IPS DF 6.9 (cell line): ENCODE results near the gene SP7.
A peak's percentile ranks its signal among the peaks of the same experiment; 100 is the strongest.
"Not testable (repeated sequence)": the region's sequence is repeated elsewhere in the genome, so short reads cannot be mapped to it uniquely, and the experiment has no call there.

Source experiments
- DNase-seq: peaks from one replicate; pipeline ENCODE4 v3.0.0-alpha.2; 2013; ENCODE audit warnings: low read depth, low spot score
- H3K27ac ChIP-seq: one replicate; pipeline ENCODE4 v1.5.1; 2013; ENCODE audit warnings: low read length, control low read depth
- H3K27me3 ChIP-seq: 2 replicates; pipeline ENCODE4 v1.6.1; 2013; ENCODE audit warnings: mild to moderate bottlenecking, low read length; ENCODE audit not compliant: control insufficient read depth, insufficient read depth
- H3K36me3 ChIP-seq: 2 replicates; pipeline ENCODE4 v1.6.1; 2013; ENCODE audit warnings: low read length; ENCODE audit not compliant: control insufficient read depth, insufficient read depth
- H3K4me1 ChIP-seq: 2 replicates; pipeline ENCODE4 v1.6.1; 2013; ENCODE audit warnings: low read length; ENCODE audit not compliant: control insufficient read depth, insufficient read depth
- H3K4me3 ChIP-seq: 2 replicates; pipeline ENCODE4 v1.5.1; 2013; ENCODE audit warnings: mild to moderate bottlenecking, low read length
- H3K9me3 ChIP-seq: 2 replicates; pipeline ENCODE4 v1.6.1; 2013; ENCODE audit warnings: low read length, inconsistent platforms; ENCODE audit not compliant: control insufficient read depth, insufficient read depth
- WGBS: extraction: QIAGEN DNeasy Blood & Tissue Kit; methylation state at CpG from one replicate; pipeline ENCODE4 v1.1.7; 2013; ENCODE audit warnings: mixed read lengths, missing lambda C conversion rate; ENCODE audit not compliant: insufficient read length, insufficient coverage; 5-methylcytosine and 5-hydroxymethylcytosine counted together

Gene SP7

DNA sequence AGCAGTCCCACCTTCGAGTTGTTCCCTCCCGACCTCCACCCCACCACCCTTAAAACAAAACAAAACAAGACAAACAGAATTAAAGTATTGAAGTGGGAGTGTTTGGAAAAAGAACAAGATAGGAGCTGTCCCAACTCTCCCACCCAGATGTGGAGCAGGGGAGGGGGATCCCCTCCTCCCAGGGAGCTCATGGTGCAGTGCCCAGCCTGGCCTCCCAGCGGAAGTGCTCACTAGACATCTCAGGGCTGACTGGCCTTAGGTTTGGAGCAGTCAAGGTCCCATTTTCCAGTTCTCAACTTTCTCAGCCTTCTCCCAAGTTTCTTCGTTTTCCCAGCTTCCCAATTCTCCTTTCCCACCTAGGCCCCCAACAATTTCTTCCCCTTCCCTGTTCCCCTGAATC, 2.9 kb downstream of the SP7 start:
- no peak overlapping the region for H3K27ac ChIP-seq
- no peaks in the 10 kb centered on the region for H3K9me3 ChIP-seq
- no CpG with 5 or more reads among the region's 4 CpGs for WGBS
- H3K27me3 ChIP-seq, result no peaks in the 10 kb centered on the region
- H3K4me1 ChIP-seq, result no peaks in the 10 kb centered on the region
- DNase-seq, result no peak
- no peaks in the 10 kb centered on the region for H3K36me3 ChIP-seq
- no peak overlapping the region for H3K4me3 ChIP-seq

DNA sequence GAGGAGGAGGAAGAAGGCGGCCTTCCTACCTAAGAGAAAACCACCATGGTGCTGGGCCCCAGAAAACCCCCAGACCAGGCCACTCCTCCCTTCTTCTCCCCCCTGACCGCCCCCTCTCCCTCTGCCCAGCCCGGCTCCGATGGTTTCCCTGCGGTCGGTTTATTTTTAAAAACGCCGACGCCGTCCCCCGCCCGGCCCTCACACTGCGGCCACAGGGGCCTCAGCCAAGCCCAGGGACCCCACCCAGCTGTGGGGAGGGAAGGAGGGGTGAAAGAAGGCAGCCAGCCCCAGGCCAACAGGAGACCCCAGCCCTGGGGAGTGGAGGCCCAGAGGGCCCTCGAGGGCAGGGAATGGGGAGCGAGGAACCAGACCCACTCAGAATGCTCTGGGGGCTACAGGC, 3.4 kb downstream of the SP7 start:
- Histone ChIP-seq H3K9me3 (no peaks in the 10 kb centered on the region), H3K27ac (no peak overlapping the region), H3K4me3 (no peak overlapping the region), H3K36me3 (no peaks in the 10 kb centered on the region), H3K4me1 (peaks cover 1% of the 10 kb centered on the region; the same call in 1 of the 2 replicates), H3K27me3 (no peaks in the 10 kb centered on the region; the same call in 1 of the 2 replicates)
- DNase-seq, result no peak
- WGBS, result no CpG with 5 or more reads among the region's 15 CpGs

DNA sequence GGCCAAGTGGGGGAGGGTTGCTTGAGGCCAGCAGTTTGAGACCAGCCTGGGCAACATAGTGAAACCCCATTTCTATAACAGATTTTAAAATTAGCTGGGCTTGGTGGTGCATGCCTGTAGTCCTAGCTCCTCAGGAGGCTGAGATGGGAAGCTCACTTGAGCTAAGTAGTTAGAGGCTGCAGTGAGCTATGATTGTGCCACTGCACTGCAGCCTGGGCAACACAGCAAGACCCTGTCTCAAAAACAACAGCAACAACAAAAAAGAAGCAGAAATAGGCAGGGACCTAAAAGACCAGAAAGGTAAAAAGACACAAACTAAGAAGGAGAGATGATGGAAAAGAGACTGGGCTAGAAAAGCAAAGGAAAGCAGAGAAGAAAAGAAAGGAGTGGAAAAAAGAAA, 3.8 kb downstream of the SP7 start:
- not testable (repeated sequence) for H3K9me3 ChIP-seq, H3K36me3 ChIP-seq, H3K4me3 ChIP-seq, H3K27me3 ChIP-seq, H3K4me1 ChIP-seq, DNase-seq, H3K27ac ChIP-seq

DNA sequence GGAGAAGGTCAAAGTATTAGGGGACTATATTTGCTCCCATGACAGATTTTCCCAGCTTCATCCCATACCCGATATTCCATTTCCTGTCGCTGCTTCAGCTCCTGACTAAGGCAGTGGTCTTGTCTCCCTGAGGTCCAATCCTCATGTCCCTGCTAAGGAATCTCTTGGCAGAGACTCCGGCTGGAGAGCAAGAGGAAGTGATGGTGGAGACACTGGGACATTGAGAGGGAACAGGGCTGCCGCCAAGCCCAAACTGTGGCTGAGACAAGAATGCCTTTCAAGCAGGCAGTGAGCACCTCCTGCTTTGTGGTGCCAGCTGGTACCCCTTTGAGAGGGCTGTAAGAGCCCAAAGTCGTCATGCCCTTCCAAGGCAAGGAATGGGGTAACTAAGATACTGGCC, 5.5 kb downstream of the SP7 start:
- Histone ChIP-seq H3K4me1 (peaks cover 2% of the 10 kb centered on the region; the same call in 1 of the 2 replicates), H3K27me3 (peaks cover 8% of the 10 kb centered on the region; the same call in 1 of the 2 replicates), H3K9me3 (no peaks in the 10 kb centered on the region), H3K36me3 (no peaks in the 10 kb centered on the region), H3K4me3 (no peak overlapping the region), H3K27ac (no peak overlapping the region)
- WGBS, result no CpG with 5 or more reads among the region's 5 CpGs
- DNase-seq, result no peak

DNA sequence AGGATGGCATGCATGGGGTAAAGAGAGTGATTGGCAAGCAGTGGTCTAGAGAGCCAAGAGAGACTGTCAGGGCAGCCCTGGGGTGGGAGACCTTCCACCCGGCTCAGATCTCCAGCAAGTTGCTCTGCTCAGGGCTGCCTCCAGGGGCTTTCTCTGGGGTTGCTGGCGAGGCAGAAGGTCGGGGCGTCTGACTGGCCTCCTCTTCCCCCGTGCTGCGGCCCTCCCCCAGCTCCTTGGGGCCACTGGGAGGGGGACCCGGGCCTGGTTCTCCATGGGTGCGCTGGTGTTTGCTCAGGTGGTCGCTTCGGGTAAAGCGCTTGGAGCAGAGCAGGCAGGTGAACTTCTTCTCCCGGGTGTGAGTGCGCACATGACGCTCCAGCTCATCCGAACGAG, 8.1 kb downstream of the SP7 start:
- DNase-seq, result peak; percentile 31
- Histone ChIP-seq H3K36me3 (no peaks in the 10 kb centered on the region), H3K4me3 (no peak overlapping the region), H3K4me1 (peaks cover 2% of the 10 kb centered on the region; the same call in 1 of the 2 replicates), H3K27ac (no peak overlapping the region), H3K9me3 (no peaks in the 10 kb centered on the region), H3K27me3 (peaks cover 8% of the 10 kb centered on the region; the same call in 1 of the 2 replicates)
- WGBS, result no CpG with 5 or more reads among the region's 16 CpGs

DNA sequence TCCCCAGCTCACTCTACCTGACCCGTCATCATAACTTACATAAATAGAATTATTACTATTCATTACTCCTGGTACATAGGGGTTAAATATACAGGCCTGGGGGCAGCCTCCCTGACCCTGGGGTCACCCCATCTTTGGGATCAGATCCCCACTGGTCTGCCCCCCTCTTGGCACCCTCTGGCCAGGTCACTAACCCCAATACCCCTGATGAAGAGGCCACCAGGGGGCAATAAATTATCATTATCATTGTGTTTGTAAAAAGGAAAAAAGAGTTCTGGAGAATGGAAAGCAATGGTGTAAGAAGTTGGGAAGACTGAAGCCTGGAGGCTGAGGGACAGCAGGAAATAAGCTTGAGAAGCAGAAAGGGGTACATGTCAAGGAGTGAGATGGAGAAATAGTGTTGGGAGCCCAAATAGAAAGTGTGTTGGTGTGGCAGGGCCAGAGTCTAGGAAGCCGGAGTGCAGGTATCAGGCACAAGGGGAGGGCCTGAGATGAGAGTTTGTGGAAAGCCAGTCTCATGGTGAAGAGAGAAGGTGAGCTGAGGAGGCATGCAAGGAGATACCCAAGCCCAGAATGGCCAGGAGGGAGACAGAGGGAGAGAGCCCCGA, 8.6 kb downstream of the SP7 start:
- H3K36me3 ChIP-seq, result no peaks in the 10 kb centered on the region
- no peaks in the 10 kb centered on the region for H3K9me3 ChIP-seq
- H3K4me1 ChIP-seq, result peaks cover 2% of the 10 kb centered on the region; the same call in 1 of the 2 replicates
- no peak overlapping the region for H3K27ac ChIP-seq
- no CpG with 5 or more reads among the region's 3 CpGs for WGBS
- no peak for DNase-seq
- peaks cover 8% of the 10 kb centered on the region; the same call in 1 of the 2 replicates for H3K27me3 ChIP-seq
- no peak overlapping the region for H3K4me3 ChIP-seq

DNA sequence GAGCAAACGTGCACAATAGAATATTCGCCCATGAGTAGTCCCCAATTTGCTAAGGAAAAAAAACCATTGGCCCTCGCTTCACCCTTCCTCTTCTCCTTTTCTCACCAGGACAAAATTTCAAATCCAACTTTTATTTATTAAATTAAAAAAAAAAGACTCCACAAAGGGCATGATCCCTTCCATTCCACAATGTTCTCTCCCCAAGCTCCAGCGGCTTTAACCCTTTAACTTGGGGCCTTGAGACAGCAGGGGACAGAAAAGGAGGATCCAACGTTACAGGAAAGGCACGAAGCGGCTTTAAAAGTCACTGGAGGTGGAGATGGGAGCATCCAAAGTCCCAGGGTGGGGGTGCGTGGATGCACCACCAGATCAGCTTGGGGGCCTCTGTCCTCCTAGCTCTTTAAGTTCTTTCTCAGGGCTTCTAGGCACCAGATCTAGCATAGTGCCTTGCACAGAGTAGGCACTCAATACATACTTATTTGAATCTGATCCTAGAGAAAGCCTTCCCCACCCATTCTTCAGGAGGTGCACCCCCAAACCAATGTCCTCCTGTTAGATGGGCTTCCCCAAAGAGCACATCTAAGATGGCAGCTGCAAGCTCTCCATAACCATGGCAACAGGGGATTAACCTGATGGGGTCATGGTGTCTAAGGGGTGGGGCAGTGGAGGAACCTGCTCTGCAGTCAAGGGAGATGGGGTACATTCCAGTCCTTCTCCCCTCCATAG, 9.5 kb downstream of the SP7 start:
- H3K4me3 ChIP-seq, result no peak overlapping the region
- H3K27ac ChIP-seq, result no peak overlapping the region
- peaks cover 8% of the 10 kb centered on the region; the same call in 1 of the 2 replicates for H3K27me3 ChIP-seq
- no peaks in the 10 kb centered on the region for H3K36me3 ChIP-seq
- H3K9me3 ChIP-seq, result no peaks in the 10 kb centered on the region
- H3K4me1 ChIP-seq, result peaks cover 2% of the 10 kb centered on the region; the same call in 1 of the 2 replicates
- 100% methylated on average over 1 of the region's 8 CpGs for WGBS
- no peak for DNase-seq

DNA sequence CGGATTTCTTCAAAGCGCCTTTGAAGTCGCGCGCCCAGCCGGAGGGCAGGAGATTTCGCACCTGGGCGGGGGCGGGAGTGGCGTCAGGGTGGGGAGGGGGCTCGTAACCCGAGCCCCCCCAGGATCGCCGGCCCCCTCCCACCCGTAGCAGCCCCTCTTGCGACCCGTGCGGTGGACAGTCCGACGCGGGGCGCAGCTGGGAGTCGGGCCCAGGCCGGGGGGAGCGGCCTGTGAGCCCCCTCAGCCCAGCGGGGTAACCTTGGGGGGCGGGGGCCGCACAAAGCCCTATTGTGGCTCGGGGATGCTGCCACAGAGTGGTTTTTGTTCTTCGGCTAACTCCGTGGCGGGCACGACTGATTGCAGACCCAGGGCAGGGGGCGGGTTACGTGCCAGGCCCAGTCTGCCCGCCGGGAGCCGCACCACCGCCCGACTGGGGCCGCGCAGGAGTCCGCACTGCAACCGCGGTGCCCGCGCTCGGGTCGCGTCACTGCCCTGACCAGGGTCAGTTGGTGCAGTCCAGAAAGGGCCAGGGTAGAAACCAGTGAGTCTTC, 10.6 kb downstream of the SP7 start:
- Histone ChIP-seq H3K36me3 (no peaks in the 10 kb centered on the region), H3K4me1 (peaks cover 2% of the 10 kb centered on the region; the same call in 1 of the 2 replicates), H3K9me3 (no peaks in the 10 kb centered on the region), H3K4me3 (peak overlapping the region; percentile 46; the same call in 1 of the 2 replicates), H3K27me3 (peaks cover 8% of the 10 kb centered on the region; the same call in 1 of the 2 replicates), H3K27ac (no peak overlapping the region)
- DNase-seq, result no peak
- WGBS, result no CpG with 5 or more reads among the region's 50 CpGs

DNA sequence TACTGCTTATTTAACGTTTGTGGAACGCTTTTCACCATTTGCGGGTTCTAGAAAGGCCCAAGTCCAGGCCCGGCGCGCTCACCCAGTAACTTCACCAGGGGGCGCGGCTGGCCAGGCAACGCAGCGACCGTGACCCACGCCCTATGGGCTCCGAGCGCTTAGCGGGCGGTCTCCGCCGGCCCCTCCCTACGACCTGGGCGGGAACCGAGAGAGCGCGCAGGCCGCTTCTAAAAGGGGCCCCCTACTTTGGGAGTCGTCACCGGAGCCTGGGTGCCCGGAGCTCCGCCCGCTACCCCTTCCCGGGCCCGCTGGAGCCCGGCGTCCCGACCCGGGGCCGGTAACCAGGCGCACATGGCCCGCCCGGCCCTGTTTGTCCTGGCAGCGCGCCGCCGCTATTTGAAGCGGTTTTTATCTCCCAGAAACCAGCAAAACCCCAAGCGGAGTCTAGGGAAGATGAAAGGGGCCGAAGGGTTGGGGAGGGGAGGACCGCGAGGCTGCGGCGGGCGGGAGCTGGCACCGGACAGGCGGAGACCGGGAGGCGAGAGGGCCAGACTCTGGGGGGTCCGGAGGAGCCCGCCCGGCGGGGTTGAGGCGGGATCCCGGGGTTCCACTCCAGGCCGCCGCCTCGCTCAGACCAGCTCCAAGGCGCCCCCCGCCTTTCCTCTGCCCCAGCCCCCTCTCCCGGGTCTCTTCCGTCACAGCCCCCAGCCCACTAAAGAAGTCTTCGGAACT, 11.2 kb downstream of the SP7 start:
- peak; percentile 31 for DNase-seq
- H3K9me3 ChIP-seq, result no peaks in the 10 kb centered on the region
- H3K4me1 ChIP-seq, result peaks cover 2% of the 10 kb centered on the region; the same call in 1 of the 2 replicates
- peak overlapping the region; percentile 46; the same call in 1 of the 2 replicates for H3K4me3 ChIP-seq
- H3K27me3 ChIP-seq, result peaks cover 8% of the 10 kb centered on the region; the same call in 1 of the 2 replicates
- H3K27ac ChIP-seq, result no peak overlapping the region
- H3K36me3 ChIP-seq, result no peaks in the 10 kb centered on the region
- WGBS, result no CpG with 5 or more reads among the region's 69 CpGs

DNA sequence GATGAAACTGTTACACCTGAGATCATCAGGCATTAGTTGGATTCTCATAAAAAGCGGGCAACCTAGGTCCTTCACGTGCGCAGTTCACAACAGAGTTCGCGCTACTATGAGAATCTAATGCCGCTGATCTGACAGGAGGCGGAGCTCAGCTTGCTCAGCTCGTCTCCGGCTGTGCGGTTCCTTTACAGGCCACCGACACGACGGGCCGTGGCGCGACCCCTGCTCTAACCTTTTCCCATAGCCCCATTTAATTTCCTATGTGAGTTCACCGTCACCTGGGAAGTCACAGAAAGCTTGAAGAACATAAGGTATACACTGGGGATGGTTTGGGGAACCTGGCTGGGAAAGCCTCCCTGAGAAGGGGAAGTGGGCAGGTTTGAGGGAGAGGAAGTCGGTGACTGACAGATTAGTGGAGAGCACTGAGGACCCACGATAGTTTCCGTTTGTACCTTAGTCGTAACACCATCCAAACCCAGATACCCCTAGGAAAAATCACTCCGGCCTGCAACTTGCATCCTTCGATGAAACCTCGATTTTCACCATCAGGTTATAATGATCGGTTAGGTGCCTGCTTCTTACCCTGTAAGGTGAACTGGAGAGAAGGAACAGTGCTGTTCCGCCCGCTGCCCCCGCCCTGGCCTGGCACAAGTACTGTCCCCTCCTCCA, 11.9 kb downstream of the SP7 start:
- no peak for DNase-seq
- WGBS, result no CpG with 5 or more reads among the region's 28 CpGs
- peaks cover 2% of the 10 kb centered on the region; the same call in 1 of the 2 replicates for H3K4me1 ChIP-seq

More for the DNA sequence above, 11.9 kb downstream of the SP7 start:
- Histone ChIP-seq H3K4me3 (peak overlapping the region; percentile 46; the same call in 1 of the 2 replicates), H3K27ac (no peak overlapping the region), H3K9me3 (no peaks in the 10 kb centered on the region), H3K27me3 (peaks cover 8% of the 10 kb centered on the region; the same call in 1 of the 2 replicates), H3K36me3 (no peaks in the 10 kb centered on the region)
